ENCODE measurements around the gene IVL.

GRCh38 chr1:152886085-152886484 lies 22.3 kb upstream of the IVL start:
- TF ChIP-seq CTCF (IDR thresholded peaks at IDR 0.05; ENCODE audit: insufficient read depth, low read length, poor library complexity, severe bottlenecking), result no peak
- TF ChIP-seq EZH2phosphoT487 (conservative IDR thresholded peaks at IDR 0.05; ENCODE audit: low read length), result no peak

Measured in SU-DHL-6 (cell line).